GM12878 (cell line): ENCODE results near the gene ASH1L. TPM values are rescaled to one million over a fixed set of nuclear protein-coding genes. Genes with fewer than 3 reads are reported as not detected.
"Not testable (repeated sequence)": the region's sequence is repeated elsewhere in the genome, so short reads cannot be mapped to it uniquely, and the experiment has no call there.

ENCODE experiments used
- ATAC-seq: fragments of 200-7000 bp; cut with Tn5 transposase; 3 replicates; pipeline ENCODE4 v1.9.1; 2020; ENCODE audit warnings: mild to moderate bottlenecking, moderate library complexity
- BruUV-seq: library from RNA; stranded (reverse); fragments of 400-500 nt; replicated peaks from 2 replicates; lab custom pipeline; 2021; lab: Mats Ljungman, UMichigan
- CTCF ChIA-PET: fragments of 300-600 bp; sonication (Branson Sonifier 250); formaldehyde crosslinking; extraction: SDS; loops from one replicate; lab custom pipeline; 2021; ENCODE audit warnings: inconsistent platforms; lab: Yijun Ruan, JAX
- POLR2A ChIA-PET: fragments of 350-600 bp; formaldehyde crosslinking; extraction: SDS; loops from one replicate; lab custom pipeline; 2021; ENCODE audit warnings: inconsistent platforms; lab: Charles Lee
- RAD21 ChIA-PET: fragments of 300-600 bp; sonication (Branson Sonifier 250); formaldehyde crosslinking; loops from one replicate; lab custom pipeline; 2023; ENCODE audit warnings: antibody characterized with exemption; ENCODE audit not compliant: unreplicated experiment; lab: Charles Lee
- SMC1A ChIA-PET: fragments of 300-600 bp; sonication (Branson Sonifier 250); formaldehyde crosslinking; loops from one replicate; lab custom pipeline; 2023; ENCODE audit not compliant: unreplicated experiment, uncharacterized antibody; lab: Charles Lee
- DNase-seq: peaks from one replicate; pipeline ENCODE4 v3.0.0-alpha.2; 2011; ENCODE audit warnings: low read depth, low spot score
- FAIRE-seq: peaks from 3 replicates; lab custom pipeline; 2011; peaks lifted over from hg19 to GRCh38; lab: Jason Lieb, UNC
- H2AFZ ChIP-seq: 2 replicates; pipeline ENCODE4 v1.6.0; 2011; ENCODE audit warnings: low read depth, low read length, control low read depth; ENCODE audit not compliant: control insufficient read depth
- H3K27ac ChIP-seq: 2 replicates; pipeline ENCODE4 v1.5.1; 2011; ENCODE audit warnings: control low read depth; ENCODE audit not compliant: control insufficient read depth, insufficient read depth
- H3K27me3 ChIP-seq, 2 experiments: replicated peaks in 1 of 2; 2 replicates each; pipeline versions ENCODE4 v1.6.0 to v1.6.1; 2011; ENCODE audit warnings: low read length in 1 of 2; ENCODE audit not compliant: control insufficient read depth in 2 of 2, insufficient read depth in 2 of 2
- H3K36me3 ChIP-seq, 2 experiments: 2 replicates each; pipeline ENCODE4 v1.5.1; 2011; ENCODE audit warnings: low read length in 1 of 2; ENCODE audit not compliant: control insufficient read depth in 2 of 2, insufficient read depth in 2 of 2
- H3K4me1 ChIP-seq: 2 replicates; pipeline ENCODE4 v1.6.1; 2011; ENCODE audit warnings: mild to moderate bottlenecking, low read length, moderate library complexity, mixed read lengths; ENCODE audit not compliant: control insufficient read depth, insufficient read depth
- H3K4me2 ChIP-seq: 2 replicates; pipeline ENCODE4 v1.6.0; 2011; ENCODE audit warnings: control low read depth; ENCODE audit not compliant: control insufficient read depth, insufficient read depth
- H3K4me3 ChIP-seq: fragments of 200-600 bp; sonication (generic); 2 replicates; pipeline ENCODE4 v1.5.1; 2016
- H3K79me2 ChIP-seq: 2 replicates; pipeline ENCODE4 v1.6.0; 2011; ENCODE audit warnings: low read length; ENCODE audit not compliant: control insufficient read depth, insufficient read depth
- H3K9ac ChIP-seq: 2 replicates; pipeline ENCODE4 v1.8.0; 2011; ENCODE audit warnings: low read length, control low read depth, mixed read lengths; ENCODE audit not compliant: control insufficient read depth, insufficient read depth
- H3K9me3 ChIP-seq: replicated peaks from 3 replicates; pipeline ENCODE4 v1.5.1; 2011; ENCODE audit warnings: mild to moderate bottlenecking, low read length; ENCODE audit not compliant: control insufficient read depth, insufficient read depth
- H4K20me1 ChIP-seq: 2 replicates; pipeline ENCODE4 v1.6.0; 2011; ENCODE audit not compliant: control insufficient read depth, insufficient read depth
- BRCA1 ChIP-seq: IDR thresholded peaks from 2 replicates; pipeline ENCODE4 v1.6.1; 2011; ENCODE audit warnings: low read depth, low read length, improper control_type of control experiment
- CBX3 ChIP-seq: fragments of 200-600 bp; sonication (generic); IDR thresholded peaks from 2 replicates; pipeline ENCODE4 v1.6.1; 2016; ENCODE audit warnings: low read depth, borderline replicate concordance
- DPF2 ChIP-seq: fragments of 450-650 bp; IDR thresholded peaks from 2 replicates; pipeline ENCODE4 v1.6.1; 2017; ENCODE audit warnings: mild to moderate bottlenecking
- FOXK2 ChIP-seq: fragments of 450-650 bp; IDR thresholded peaks from 2 replicates; pipeline ENCODE4 v1.6.1; 2017; ENCODE audit warnings: mild to moderate bottlenecking, moderate library complexity
- JUND ChIP-seq: IDR thresholded peaks from 2 replicates; pipeline ENCODE4 v1.6.1; 2012; ENCODE audit warnings: low read depth, mild to moderate bottlenecking, low read length, improper control_type of control experiment, moderate library complexity
- RCOR1 ChIP-seq: conservative IDR thresholded peaks from 2 replicates; pipeline ENCODE4 v1.6.1; 2012; ENCODE audit warnings: low read depth, low read length, improper control_type of control experiment
- RUNX3 ChIP-seq: IDR thresholded peaks from 2 replicates; pipeline ENCODE4 v1.6.1; 2012; ENCODE audit warnings: low read length, inconsistent platforms
- SMC3 ChIP-seq: IDR thresholded peaks from 2 replicates; pipeline ENCODE4 v1.6.1; 2011; ENCODE audit warnings: low read length, improper control_type of control experiment, borderline replicate concordance
- WGBS: methylation state at CpG from one replicate; pipeline ENCODE4 v1.1.6; 2016; ENCODE audit warnings: low lambda C conversion rate; ENCODE audit not compliant: insufficient replicate concordance, insufficient coverage; ENCODE audit errors: missing lambda C conversion rate; 5-methylcytosine and 5-hydroxymethylcytosine counted together
- in situ Hi-C: fragments of 300-500 bp; cut with MboI; formaldehyde crosslinking; loops from 9 replicates; pipeline ENCODE4 v1.14.3; 2018; ENCODE audit warnings: mixed read lengths
- intact Hi-C: fragments of 100-400 bp; cut with micrococcal nuclease; formaldehyde crosslinking; loops from one replicate; pipeline ENCODE4 v1.14.2; 2022; ENCODE audit not compliant: unreplicated experiment
- polyA plus RNA-seq, 11 experiments: library from polyadenylated mRNA; depleted of rRNA in 4 of 11; unstranded in 6 of 11; stranded (reverse) in 5 of 11; fragments of >200 nt; fragmentation: Nextera tagmentation in 4 of 11; fragmentation: Illumina TruSeq in 1 of 11; extraction: Ambion mirVana in 4 of 11; extraction: Trizol in 1 of 11; gene quantifications; 1 replicate in 1 of 11; 2 replicates in 10 of 11; pipeline versions ENCODE4 v1.2.1 to v1.2.3, GENCODE V29; 2011 to 2016; ENCODE audit warnings: inconsistent platforms in 2 of 11, missing spikeins in 2 of 11, low read depth in 1 of 11
- total RNA-seq, 4 experiments: library from RNA; depleted of rRNA in 3 of 4; stranded (reverse); fragments of >200 nt in 3 of 4; fragmentation: Illumina TruSeq in 1 of 4; extraction: Trizol in 1 of 4; gene quantifications; 2 replicates each; pipeline versions ENCODE4 v1.2.1 to v1.2.3, GENCODE V29; 2013 to 2021
- TF ChIP-seq, protein P1 (sequence below): fragments of 450-650 bp; IDR thresholded peaks from 2 replicates; pipeline ENCODE4 v1.6.1; 2017; ENCODE audit warnings: mild to moderate bottlenecking, low read depth, inconsistent platforms; ENCODE audit not compliant: poor library complexity, severe bottlenecking
- TF ChIP-seq, protein P2 (sequence below): IDR thresholded peaks from 2 replicates; pipeline ENCODE4 v1.6.1; 2012; ENCODE audit warnings: low read depth, low read length, improper control_type of control experiment
- TF ChIP-seq, protein P3 (sequence below): IDR thresholded peaks from 2 replicates; pipeline ENCODE4 v1.6.1; 2011; ENCODE audit warnings: borderline replicate concordance, low read depth, mild to moderate bottlenecking, moderate library complexity, mixed read lengths, low read length; ENCODE audit not compliant: insufficient read depth; ENCODE audit errors: extremely low read length

The ASH1L gene
- total and polyA plus RNA-seq, 10 of the 15 experiments (the other 5 are each of a cell fraction or from before 2014, with no cell fraction given): 1.7 to 23.9 (median 16.6) TPM

DNA sequence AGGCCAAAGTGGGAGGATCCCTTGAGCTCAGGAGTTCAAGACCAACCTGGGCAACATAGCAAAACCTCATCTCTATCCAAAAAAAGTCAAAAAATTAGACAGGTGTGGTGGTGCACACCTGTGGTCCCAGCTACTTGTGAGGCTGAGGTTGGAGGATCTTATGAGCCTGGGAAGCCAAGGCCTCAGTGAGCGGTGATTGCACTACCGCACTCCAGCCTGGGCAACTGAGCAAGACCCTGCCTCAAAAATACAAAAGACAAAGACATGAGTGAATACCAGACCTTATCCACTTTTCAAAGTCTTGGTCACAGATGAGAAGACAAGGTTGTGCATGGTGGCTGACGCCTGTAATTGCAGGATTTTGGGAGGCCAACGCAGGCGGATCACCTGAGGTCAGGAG lies 34.3 kb upstream of the ASH1L start:
- Histone ChIP-seq H3K79me2 (no peaks in the 10 kb centered on the region), H4K20me1 (no peaks in the 10 kb centered on the region), H3K4me1 (no peaks in the 10 kb centered on the region), H3K36me3 (no peaks in the 10 kb centered on the region), H3K27ac (no peak overlapping the region), H3K4me3 (no peak overlapping the region), H3K4me2 (no peak overlapping the region), H3K27me3 (no peaks in the 10 kb centered on the region), H3K9ac (no peak overlapping the region), H3K9me3 (no peaks in the 10 kb centered on the region), H2AFZ (no peak overlapping the region)
- 97% methylated on average over 5 of the region's 5 CpGs for WGBS
- SMC1A ChIA-PET: interaction anchor here (0.8 kb wide), 1 partner anchor 128 kb away, joined by 3 read pairs; no protein-coding TSS in a partner anchor
- intact Hi-C loops (no loop called here), in situ Hi-C loops (no loop called here)
- no peak for ATAC-seq
- TF ChIP-seq CBX3 (no peak), JUND (no peak), BRCA1 (no peak), DPF2 (no peak), SMC3 (no peak), RCOR1 (no peak), FOXK2 (no peak), RUNX3 (no peak)
- TF ChIP-seq, protein P1, sequence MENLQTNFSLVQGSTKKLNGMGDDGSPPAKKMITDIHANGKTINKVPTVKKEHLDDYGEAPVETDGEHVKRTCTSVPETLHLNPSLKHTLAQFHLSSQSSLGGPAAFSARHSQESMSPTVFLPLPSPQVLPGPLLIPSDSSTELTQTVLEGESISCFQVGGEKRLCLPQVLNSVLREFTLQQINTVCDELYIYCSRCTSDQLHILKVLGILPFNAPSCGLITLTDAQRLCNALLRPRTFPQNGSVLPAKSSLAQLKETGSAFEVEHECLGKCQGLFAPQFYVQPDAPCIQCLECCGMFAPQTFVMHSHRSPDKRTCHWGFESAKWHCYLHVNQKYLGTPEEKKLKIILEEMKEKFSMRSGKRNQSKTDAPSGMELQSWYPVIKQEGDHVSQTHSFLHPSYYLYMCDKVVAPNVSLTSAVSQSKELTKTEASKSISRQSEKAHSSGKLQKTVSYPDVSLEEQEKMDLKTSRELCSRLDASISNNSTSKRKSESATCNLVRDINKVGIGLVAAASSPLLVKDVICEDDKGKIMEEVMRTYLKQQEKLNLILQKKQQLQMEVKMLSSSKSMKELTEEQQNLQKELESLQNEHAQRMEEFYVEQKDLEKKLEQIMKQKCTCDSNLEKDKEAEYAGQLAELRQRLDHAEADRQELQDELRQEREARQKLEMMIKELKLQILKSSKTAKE: no peak
- TF ChIP-seq, protein P2, sequence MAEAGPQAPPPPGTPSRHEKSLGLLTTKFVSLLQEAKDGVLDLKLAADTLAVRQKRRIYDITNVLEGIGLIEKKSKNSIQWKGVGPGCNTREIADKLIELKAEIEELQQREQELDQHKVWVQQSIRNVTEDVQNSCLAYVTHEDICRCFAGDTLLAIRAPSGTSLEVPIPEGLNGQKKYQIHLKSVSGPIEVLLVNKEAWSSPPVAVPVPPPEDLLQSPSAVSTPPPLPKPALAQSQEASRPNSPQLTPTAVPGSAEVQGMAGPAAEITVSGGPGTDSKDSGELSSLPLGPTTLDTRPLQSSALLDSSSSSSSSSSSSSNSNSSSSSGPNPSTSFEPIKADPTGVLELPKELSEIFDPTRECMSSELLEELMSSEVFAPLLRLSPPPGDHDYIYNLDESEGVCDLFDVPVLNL: no peak
- TF ChIP-seq, protein P3, sequence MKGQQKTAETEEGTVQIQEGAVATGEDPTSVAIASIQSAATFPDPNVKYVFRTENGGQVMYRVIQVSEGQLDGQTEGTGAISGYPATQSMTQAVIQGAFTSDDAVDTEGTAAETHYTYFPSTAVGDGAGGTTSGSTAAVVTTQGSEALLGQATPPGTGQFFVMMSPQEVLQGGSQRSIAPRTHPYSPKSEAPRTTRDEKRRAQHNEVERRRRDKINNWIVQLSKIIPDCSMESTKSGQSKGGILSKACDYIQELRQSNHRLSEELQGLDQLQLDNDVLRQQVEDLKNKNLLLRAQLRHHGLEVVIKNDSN: no peak
- BruUV-seq: no TSS peak
- RAD21 ChIA-PET: no interaction called here
- no peak for DNase-seq
- POLR2A ChIA-PET: no interaction called here
- CTCF ChIA-PET: interaction anchor here (3.3 kb wide), 1 partner anchor 346 kb away, joined by 11 read pairs; no protein-coding TSS in a partner anchor
- no peak for FAIRE-seq

DNA sequence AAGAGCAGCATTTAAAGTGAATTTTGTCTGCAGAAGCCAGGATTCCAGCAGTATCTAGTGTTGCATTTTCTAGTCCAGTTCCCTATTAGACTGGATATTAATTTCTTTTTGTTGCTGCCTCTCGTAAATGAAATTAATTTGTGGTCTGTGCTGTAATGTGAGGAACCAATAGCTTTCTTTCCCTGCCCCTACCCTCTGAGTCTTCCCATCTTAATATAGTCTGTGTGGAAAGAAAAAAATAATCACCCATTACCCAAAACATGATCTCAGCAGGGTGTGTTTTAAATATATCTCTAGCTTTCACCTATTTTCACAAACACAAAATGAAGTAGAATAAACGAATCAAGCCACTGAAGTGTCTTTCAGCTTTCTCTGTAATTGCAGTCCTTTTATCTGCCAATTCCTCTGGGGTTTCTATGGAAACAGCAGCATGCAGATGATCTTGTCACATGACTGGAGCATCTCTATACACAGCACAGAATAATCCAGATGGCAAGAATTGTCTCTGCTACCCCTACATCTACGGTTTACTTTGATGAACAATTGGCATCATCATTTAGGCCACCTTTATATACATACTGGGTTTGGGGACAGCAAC lies 33.4 kb upstream of the ASH1L start:
- intact Hi-C loops, H4K20me1 ChIP-seq, H3K9ac ChIP-seq, RAD21 ChIA-PET, H3K4me2 ChIP-seq, H3K27me3 ChIP-seq, BruUV-seq, H3K4me3 ChIP-seq, DNase-seq, H3K36me3 ChIP-seq, in situ Hi-C loops, H2AFZ ChIP-seq, FAIRE-seq, H3K79me2 ChIP-seq, H3K27ac ChIP-seq, POLR2A ChIA-PET, ATAC-seq, H3K4me1 ChIP-seq, H3K9me3 ChIP-seq: not testable (repeated sequence)
- CTCF ChIA-PET: interaction anchor here (1.1 to 3.3 kb wide), 2 partner anchors 92 to 345 kb away, joined by 3 to 11 read pairs; no protein-coding TSS in a partner anchor
- 65% methylated on average over 3 of the region's 3 CpGs for WGBS
- SMC1A ChIA-PET: interaction anchor here (0.5 kb wide), 1 partner anchor 85 kb away, joined by 3 read pairs; no protein-coding TSS in a partner anchor
